Measurements from ENCODE around the gene LMO7. TPM values are rescaled to one million over a fixed set of nuclear protein-coding genes. Genes with fewer than 3 reads are reported as not detected.

Gene LMO7
- total RNA-seq, 2 experiments from 2014 or later: 12.2 to 15.3 TPM

- no peak overlapping the region for H3K4me3 Mint-ChIP-seq
- intact Hi-C loops (cut with micrococcal nuclease): no loop called here
- no peak for TF ChIP-seq CTCF (IDR thresholded peaks at IDR 0.05)
- DNase-seq (no peak), ATAC-seq (no peak)
- no peaks in the 10 kb centered on the region for H3K9me3 Mint-ChIP-seq
- CTCF ChIA-PET: interaction anchor here (1.1 to 5.0 kb wide), 4 partner anchors 13 to 169 kb away, joined by 3 to 36 read pairs (median 12); no protein-coding TSS in a partner anchor
- H3K36me3 Mint-ChIP-seq (ENCODE audit: low read depth): no peaks in the 10 kb centered on the region
- no peak overlapping the region for H3K27ac Mint-ChIP-seq
- no peaks in the 10 kb centered on the region for H3K27me3 Mint-ChIP-seq
- H3K4me1 Mint-ChIP-seq (ENCODE audit: low read depth): no peaks in the 10 kb centered on the region
- POLR2A ChIA-PET: interaction anchor here (1.0 kb wide), 1 partner anchor 16 kb away, joined by 3 read pairs; no protein-coding TSS in a partner anchor
These were observed 221.2 kb downstream of the LMO7 start for GRCh38 chr13:75857291-75857690.

- H3K36me3 Mint-ChIP-seq (ENCODE audit: low read depth): no peaks in the 10 kb centered on the region
- no peaks in the 10 kb centered on the region for H3K4me1 Mint-ChIP-seq (ENCODE audit: low read depth)
- no peak for ATAC-seq
- ChIA-PET CTCF (interaction anchor here (1.1 to 3.2 kb wide), 3 partner anchors 10 to 165 kb away, joined by 3 to 18 read pairs (median 14); no protein-coding TSS in a partner anchor), POLR2A (no interaction called here)
- intact Hi-C loops (cut with micrococcal nuclease): loop anchor here (5.0 kb wide), 1 partner anchor 164 kb away; no protein-coding TSS in a partner anchor
- no peaks in the 10 kb centered on the region for H3K27me3 Mint-ChIP-seq
- no peak for TF ChIP-seq CTCF (IDR thresholded peaks at IDR 0.05)
- H3K9me3 Mint-ChIP-seq: no peaks in the 10 kb centered on the region
- no peak for DNase-seq
- no peak overlapping the region for H3K27ac Mint-ChIP-seq
- no peak overlapping the region for H3K4me3 Mint-ChIP-seq
These were observed 224.8 kb downstream of the LMO7 start for GRCh38 chr13:75860935-75861334.

GRCh38 chr13:75861786-75862185 lies 225.7 kb downstream of the LMO7 start:
- Mint-ChIP-seq H3K9me3 (no peaks in the 10 kb centered on the region), H3K27ac (no peak overlapping the region), H3K4me1 (ENCODE audit: low read depth) (no peaks in the 10 kb centered on the region), H3K27me3 (no peaks in the 10 kb centered on the region), H3K4me3 (no peak overlapping the region), H3K36me3 (ENCODE audit: low read depth) (no peaks in the 10 kb centered on the region)
- ATAC-seq (no peak), DNase-seq (no peak)
- intact Hi-C loops (cut with micrococcal nuclease): loop anchor here (5.0 kb wide), 1 partner anchor 164 kb away; no protein-coding TSS in a partner anchor
- TF ChIP-seq CTCF (IDR thresholded peaks at IDR 0.05): no peak
- POLR2A ChIA-PET: no interaction called here
- CTCF ChIA-PET: interaction anchor here (1.2 to 3.2 kb wide), 3 partner anchors 9 to 166 kb away, joined by 3 to 18 read pairs (median 14); no protein-coding TSS in a partner anchor

- CTCF ChIA-PET: interaction anchor here (0.8 to 1.6 kb wide), 3 partner anchors 10 to 176 kb away, joined by 3 to 4 read pairs (median 4); no protein-coding TSS in a partner anchor
These were observed 228.6 kb downstream of the LMO7 start for GRCh38 chr13:75864718-75865117.

More at GRCh38 chr13:75864718-75865117, 228.6 kb downstream of the LMO7 start:
- Mint-ChIP-seq H3K27ac (no peak overlapping the region), H3K27me3 (no peaks in the 10 kb centered on the region), H3K36me3 (ENCODE audit: low read depth) (no peaks in the 10 kb centered on the region), H3K9me3 (no peaks in the 10 kb centered on the region), H3K4me1 (ENCODE audit: low read depth) (no peaks in the 10 kb centered on the region), H3K4me3 (no peak overlapping the region)
- DNase-seq: no peak
- ATAC-seq: no peak
- intact Hi-C loops (cut with micrococcal nuclease): loop anchor here (5.0 kb wide), 1 partner anchor 167 kb away; no protein-coding TSS in a partner anchor
- no peak for TF ChIP-seq CTCF (IDR thresholded peaks at IDR 0.05)
- POLR2A ChIA-PET: no interaction called here

Data from activated CD8-positive, alpha-beta T cell treated with anti-CD3 and anti-CD28 coated beads for 36 hours (primary cell).